Dendritic cell treated with granulocyte-macrophage colony-stimulating factor and Interleukin-4, amounts not matched to agents 40 ng/mL and 50 ng/mL, for 4 days (primary cell): ENCODE measurements around the gene TMEM43.

Experiments
- H3K27ac Mint-ChIP-seq: one replicate; pipeline ENCODE4 v1.8.0; 2022; ENCODE audit warnings: mild to moderate bottlenecking, mixed read lengths
- H3K27me3 Mint-ChIP-seq: one replicate; pipeline ENCODE4 v1.8.0; 2022; ENCODE audit warnings: mild to moderate bottlenecking, mixed read lengths
- H3K36me3 Mint-ChIP-seq: one replicate; pipeline ENCODE4 v1.8.0; 2022; ENCODE audit warnings: low read depth, mixed read lengths
- H3K4me1 Mint-ChIP-seq: one replicate; pipeline ENCODE4 v1.8.0; 2022; ENCODE audit warnings: low read depth, mixed read lengths
- H3K4me3 Mint-ChIP-seq: one replicate; pipeline ENCODE4 v1.8.0; 2022; ENCODE audit warnings: mild to moderate bottlenecking, moderate library complexity, mixed read lengths
- H3K9me3 Mint-ChIP-seq: one replicate; pipeline ENCODE4 v1.8.0; 2022; ENCODE audit warnings: mixed read lengths
- intact Hi-C: fragments of 100-400 bp; cut with micrococcal nuclease; formaldehyde crosslinking; loops from one replicate; pipeline ENCODE4 v1.15.0; 2022

The TMEM43 gene

GRCh38 chr3:14145236-14145635 is 20.4 kb downstream of the TMEM43 start:
- Mint-ChIP-seq H3K9me3 (no peaks in the 10 kb centered on the region), H3K4me3 (peak overlapping the region; percentile 33), H3K27ac (peak overlapping the region; percentile 88), H3K4me1 (peaks cover 82% of the 10 kb centered on the region), H3K27me3 (no peaks in the 10 kb centered on the region), H3K36me3 (peaks cover 73% of the 10 kb centered on the region)
- intact Hi-C loops = no loop called here

GRCh38 chr3:14145670-14146380 is 21.0 kb downstream of the TMEM43 start:
- no peaks in the 10 kb centered on the region for H3K9me3 Mint-ChIP-seq
- H3K36me3 Mint-ChIP-seq = peaks cover 73% of the 10 kb centered on the region
- H3K4me1 Mint-ChIP-seq = peaks cover 76% of the 10 kb centered on the region
- H3K27me3 Mint-ChIP-seq = no peaks in the 10 kb centered on the region
- intact Hi-C loops = no loop called here
- H3K4me3 Mint-ChIP-seq = no peak overlapping the region
- peak overlapping the region; percentile 88 for H3K27ac Mint-ChIP-seq

GRCh38 chr3:14146381-14147065 is 21.7 kb downstream of the TMEM43 start:
- intact Hi-C loops = no loop called here
- H3K9me3 Mint-ChIP-seq = no peaks in the 10 kb centered on the region
- H3K27ac Mint-ChIP-seq = peak overlapping the region; percentile 88

DNA sequence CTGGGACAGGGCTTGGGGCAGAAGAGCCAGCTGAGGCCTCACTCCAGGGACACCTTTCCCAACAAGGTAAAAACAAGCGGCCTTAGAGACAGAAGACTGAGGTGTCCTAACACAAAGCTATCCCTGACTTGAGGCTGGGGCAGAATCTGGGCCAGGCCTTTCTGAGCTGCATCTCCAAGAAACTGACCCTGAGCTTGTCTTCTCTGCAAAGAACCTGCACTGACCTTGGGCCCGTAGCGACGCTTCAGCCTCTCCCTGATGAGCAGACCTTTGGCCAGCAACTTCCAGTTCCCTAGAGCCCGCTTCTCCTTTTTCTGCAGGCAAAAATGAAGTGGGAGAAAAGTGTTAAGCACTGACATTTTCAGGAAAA is 22.2 kb downstream of the TMEM43 start:
- intact Hi-C loops = no loop called here
- Mint-ChIP-seq H3K4me3 (no peak overlapping the region), H3K27ac (peak overlapping the region; percentile 88), H3K36me3 (peaks cover 77% of the 10 kb centered on the region), H3K27me3 (no peaks in the 10 kb centered on the region), H3K4me1 (peaks cover 65% of the 10 kb centered on the region), H3K9me3 (no peaks in the 10 kb centered on the region)

More at GRCh38 chr3:14146381-14147065, 21.7 kb downstream of the TMEM43 start:
- Mint-ChIP-seq H3K4me3 (no peak overlapping the region), H3K4me1 (peaks cover 70% of the 10 kb centered on the region), H3K36me3 (peaks cover 77% of the 10 kb centered on the region), H3K27me3 (no peaks in the 10 kb centered on the region)

DNA sequence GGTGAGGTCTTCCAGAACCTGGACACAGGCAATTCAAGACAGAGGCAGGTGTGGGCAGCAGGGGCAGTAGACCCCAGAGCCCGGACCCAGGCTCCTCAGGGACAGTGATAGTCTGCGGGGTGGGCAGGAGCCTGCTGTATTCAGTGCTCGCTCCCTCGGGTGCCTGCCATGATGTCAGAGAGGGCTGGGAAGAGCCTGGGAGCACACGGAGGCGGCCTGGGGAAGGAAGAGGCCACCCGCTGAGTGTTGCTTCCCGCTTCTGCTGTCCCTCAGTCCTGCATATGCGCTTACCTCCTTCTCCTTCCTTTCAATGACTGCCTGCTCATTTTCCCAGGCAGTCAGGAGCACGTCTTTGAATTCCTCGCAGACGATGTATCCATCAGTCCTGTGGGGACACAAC is 22.8 kb downstream of the TMEM43 start:
- Mint-ChIP-seq H3K27ac (peak overlapping the region; percentile 88), H3K9me3 (no peaks in the 10 kb centered on the region), H3K27me3 (no peaks in the 10 kb centered on the region), H3K36me3 (peaks cover 77% of the 10 kb centered on the region), H3K4me1 (peaks cover 59% of the 10 kb centered on the region), H3K4me3 (peak overlapping the region; percentile 21)
- intact Hi-C loops = no loop called here

DNA sequence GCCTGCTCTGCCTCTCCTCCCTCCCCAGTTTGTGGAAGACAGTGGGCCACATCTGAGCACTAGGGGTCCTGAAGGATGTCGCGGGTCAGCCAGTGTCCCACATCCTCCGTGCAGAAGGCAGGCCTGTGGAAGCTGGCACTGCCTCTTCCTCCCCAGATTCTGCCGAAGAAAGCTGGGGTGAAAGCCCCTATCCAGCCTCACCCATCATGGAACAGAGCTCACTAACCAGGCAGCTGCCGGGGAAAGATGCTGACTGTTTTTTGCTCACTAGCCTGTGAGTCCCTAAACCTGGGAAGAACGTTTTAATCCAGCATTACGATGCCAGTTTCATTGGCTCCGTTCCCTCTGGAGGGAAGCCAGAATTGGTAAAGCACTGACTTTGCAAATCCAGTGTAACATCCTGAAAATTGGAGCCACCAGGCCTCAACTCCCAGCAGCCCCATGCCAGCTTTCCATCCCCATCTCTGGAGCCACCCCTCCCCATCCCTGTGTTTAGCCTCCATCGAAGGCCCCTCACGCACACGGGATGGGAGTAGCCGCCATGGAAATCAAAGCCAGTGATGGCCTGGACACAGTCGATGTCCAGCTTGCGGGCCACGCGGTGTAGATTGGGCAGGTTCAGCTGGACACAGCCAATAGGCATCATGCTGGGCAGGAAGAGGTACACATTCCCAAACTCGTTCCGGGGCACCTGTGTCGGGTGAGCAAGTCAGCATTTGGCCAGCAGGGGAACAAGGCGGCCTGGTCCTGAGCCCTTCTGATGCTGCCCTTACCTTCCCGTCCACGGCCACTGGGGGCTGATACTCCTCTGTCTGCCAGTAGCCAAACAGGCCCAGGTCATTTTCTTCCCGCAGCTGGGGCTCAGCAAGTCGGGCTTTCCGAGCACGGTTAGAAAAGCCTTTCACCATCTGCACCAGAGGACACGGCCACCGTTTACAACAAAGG is 23.5 kb downstream of the TMEM43 start:
- Mint-ChIP-seq H3K27me3 (no peaks in the 10 kb centered on the region), H3K4me3 (no peak overlapping the region), H3K27ac (peak overlapping the region; percentile 88), H3K36me3 (peaks cover 81% of the 10 kb centered on the region), H3K4me1 (peaks cover 53% of the 10 kb centered on the region), H3K9me3 (no peaks in the 10 kb centered on the region)
- intact Hi-C loops = no loop called here

- Mint-ChIP-seq H3K4me1 (peaks cover 54% of the 10 kb centered on the region), H3K27me3 (no peaks in the 10 kb centered on the region), H3K4me3 (no peak overlapping the region), H3K27ac (peak overlapping the region; percentile 59), H3K9me3 (no peaks in the 10 kb centered on the region), H3K36me3 (peaks cover 97% of the 10 kb centered on the region)
- intact Hi-C loops = no loop called here
These were observed 25.2 kb downstream of the TMEM43 start for GRCh38 chr3:14150078-14150477.

DNA sequence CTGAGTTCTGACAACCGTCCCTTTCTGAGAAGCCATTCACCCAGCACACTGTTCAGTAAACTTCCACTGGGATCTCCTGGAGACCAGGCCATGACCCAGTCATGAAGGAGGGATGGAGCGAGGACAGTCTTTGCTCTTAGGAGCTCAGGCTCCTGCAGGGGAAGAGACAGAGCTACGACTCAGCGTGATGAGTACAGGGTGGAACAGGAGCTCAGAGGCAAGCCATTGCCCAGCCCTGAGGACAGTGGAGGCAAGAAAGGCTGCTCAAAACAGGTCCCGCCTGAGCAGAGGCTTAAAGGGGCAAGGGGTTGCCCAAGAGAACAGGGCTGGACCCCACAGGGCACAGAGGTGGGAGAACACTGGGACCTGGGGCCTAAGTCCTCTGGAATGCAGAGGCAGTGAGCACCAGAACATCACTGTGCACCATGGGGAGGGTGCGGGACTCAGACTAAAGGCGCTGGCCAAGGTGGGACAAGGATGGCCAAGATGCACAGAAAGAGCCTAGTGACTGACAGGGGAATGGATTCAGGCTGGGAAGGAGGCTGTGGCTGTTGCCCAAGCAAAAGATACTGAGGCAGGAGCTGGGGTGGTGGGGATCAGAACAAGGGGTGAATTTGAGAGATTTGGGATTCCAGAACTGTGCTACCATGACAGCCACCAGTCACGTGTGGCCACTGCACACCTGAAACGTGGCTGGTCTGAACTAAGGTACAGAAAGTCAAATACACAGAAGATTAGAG is 25.8 kb downstream of the TMEM43 start:
- peaks cover 93% of the 10 kb centered on the region for H3K36me3 Mint-ChIP-seq
- H3K4me1 Mint-ChIP-seq = peaks cover 54% of the 10 kb centered on the region
- H3K27me3 Mint-ChIP-seq = no peaks in the 10 kb centered on the region
- no peaks in the 10 kb centered on the region for H3K9me3 Mint-ChIP-seq
- peak overlapping the region; percentile 59 for H3K27ac Mint-ChIP-seq
- intact Hi-C loops = no loop called here
- no peak overlapping the region for H3K4me3 Mint-ChIP-seq

- Mint-ChIP-seq H3K27me3 (no peaks in the 10 kb centered on the region), H3K4me3 (no peak overlapping the region), H3K9me3 (no peaks in the 10 kb centered on the region), H3K36me3 (peaks cover 93% of the 10 kb centered on the region), H3K27ac (no peak overlapping the region), H3K4me1 (peaks cover 52% of the 10 kb centered on the region)
- intact Hi-C loops = no loop called here
These were observed 26.7 kb downstream of the TMEM43 start for GRCh38 chr3:14151471-14152083.

GRCh38 chr3:14152233-14152962 is 27.5 kb downstream of the TMEM43 start:
- intact Hi-C loops = no loop called here
- Mint-ChIP-seq H3K36me3 (peaks cover 94% of the 10 kb centered on the region), H3K4me3 (no peak overlapping the region), H3K4me1 (peaks cover 43% of the 10 kb centered on the region), H3K9me3 (no peaks in the 10 kb centered on the region), H3K27me3 (no peaks in the 10 kb centered on the region), H3K27ac (no peak overlapping the region)

DNA sequence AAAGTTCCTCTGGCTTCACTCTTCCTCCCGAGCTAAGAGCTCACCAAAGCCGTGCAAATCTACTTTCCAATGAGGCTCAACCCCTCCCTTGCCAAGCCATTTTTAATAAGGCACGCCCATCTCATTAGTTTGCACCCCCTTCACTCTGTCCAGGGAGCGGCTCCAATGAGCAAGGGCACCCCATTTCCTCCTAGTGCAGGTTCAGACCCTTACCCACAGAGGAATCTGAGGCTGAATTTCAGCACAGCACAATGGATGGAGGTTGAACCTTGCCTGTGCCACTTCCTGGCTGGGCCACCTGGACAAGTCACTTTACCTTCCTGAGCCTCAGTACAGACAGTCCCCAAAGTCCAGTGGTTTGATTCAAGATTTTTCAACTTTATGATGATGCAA is 28.1 kb downstream of the TMEM43 start:
- Mint-ChIP-seq H3K36me3 (peaks cover 94% of the 10 kb centered on the region), H3K4me1 (peaks cover 38% of the 10 kb centered on the region), H3K9me3 (no peaks in the 10 kb centered on the region), H3K27ac (no peak overlapping the region), H3K4me3 (no peak overlapping the region), H3K27me3 (no peaks in the 10 kb centered on the region)
- intact Hi-C loops = no loop called here

- Mint-ChIP-seq H3K4me1 (peaks cover 31% of the 10 kb centered on the region), H3K27me3 (no peaks in the 10 kb centered on the region), H3K9me3 (no peaks in the 10 kb centered on the region), H3K27ac (no peak overlapping the region), H3K36me3 (peaks cover 94% of the 10 kb centered on the region), H3K4me3 (no peak overlapping the region)
- intact Hi-C loops = no loop called here
These were observed 28.8 kb downstream of the TMEM43 start for GRCh38 chr3:14153663-14154062.

GRCh38 chr3:14154276-14154675 is 29.4 kb downstream of the TMEM43 start:
- peaks cover 94% of the 10 kb centered on the region for H3K36me3 Mint-ChIP-seq
- H3K27ac Mint-ChIP-seq = peak overlapping the region; percentile 74

More at GRCh38 chr3:14154276-14154675, 29.4 kb downstream of the TMEM43 start:
- Mint-ChIP-seq H3K9me3 (no peaks in the 10 kb centered on the region), H3K27me3 (no peaks in the 10 kb centered on the region), H3K4me1 (peaks cover 27% of the 10 kb centered on the region), H3K4me3 (no peak overlapping the region)
- intact Hi-C loops = no loop called here
